ENCODE data around the gene ULK3. TPM values are rescaled to one million over a fixed set of nuclear protein-coding genes. Genes with fewer than 3 reads are reported as not detected.
A peak's percentile ranks its signal among the peaks of the same experiment; 100 is the strongest.

Gene ULK3
- total RNA-seq, 1 donor from 2014 or later = 37.3 TPM

GRCh38 chr15:74799856-74800558, 42.9 kb downstream of the ULK3 start:
- Mint-ChIP-seq H3K27ac (no peak overlapping the region), H3K4me1 (ENCODE audit: low read depth) (no peaks in the 10 kb centered on the region), H3K36me3 (ENCODE audit: insufficient read depth) (peaks cover 9% of the 10 kb centered on the region), H3K27me3 (no peaks in the 10 kb centered on the region), H3K9me3 (ENCODE audit: low read depth) (no peaks in the 10 kb centered on the region), H3K4me3 (ENCODE audit: low read depth) (no peak overlapping the region)
- peak; percentile 86 for TF ChIP-seq CTCF (IDR thresholded peaks at IDR 0.05; ENCODE audit: unreplicated experiment)
- peak; percentile 60 for DNase-seq (ENCODE audit: low spot score, unreplicated experiment)

GRCh38 chr15:74799255-74799855, 43.6 kb downstream of the ULK3 start:
- TF ChIP-seq CTCF (IDR thresholded peaks at IDR 0.05; ENCODE audit: unreplicated experiment) = no peak
- no peak for DNase-seq (ENCODE audit: low spot score, unreplicated experiment)
- Mint-ChIP-seq H3K27ac (no peak overlapping the region), H3K4me1 (ENCODE audit: low read depth) (no peaks in the 10 kb centered on the region), H3K4me3 (ENCODE audit: low read depth) (no peak overlapping the region), H3K9me3 (ENCODE audit: low read depth) (no peaks in the 10 kb centered on the region), H3K36me3 (ENCODE audit: insufficient read depth) (peaks cover 7% of the 10 kb centered on the region), H3K27me3 (no peaks in the 10 kb centered on the region)

GRCh38 chr15:74798388-74799254, 44.3 kb downstream of the ULK3 start:
- Mint-ChIP-seq H3K4me3 (ENCODE audit: low read depth) (no peak overlapping the region), H3K4me1 (ENCODE audit: low read depth) (no peaks in the 10 kb centered on the region), H3K27me3 (no peaks in the 10 kb centered on the region), H3K27ac (no peak overlapping the region), H3K36me3 (ENCODE audit: insufficient read depth) (peaks cover 2% of the 10 kb centered on the region), H3K9me3 (ENCODE audit: low read depth) (no peaks in the 10 kb centered on the region)
- no peak for DNase-seq (ENCODE audit: low spot score, unreplicated experiment)
- no peak for TF ChIP-seq CTCF (IDR thresholded peaks at IDR 0.05; ENCODE audit: unreplicated experiment)

GRCh38 chr15:74795966-74796625, 46.9 kb downstream of the ULK3 start:
- H3K27me3 Mint-ChIP-seq = no peaks in the 10 kb centered on the region
- no peak for TF ChIP-seq CTCF (IDR thresholded peaks at IDR 0.05; ENCODE audit: unreplicated experiment)
- H3K4me1 Mint-ChIP-seq (ENCODE audit: low read depth) = no peaks in the 10 kb centered on the region
- DNase-seq (ENCODE audit: low spot score, unreplicated experiment) = no peak
- H3K4me3 Mint-ChIP-seq (ENCODE audit: low read depth) = no peak overlapping the region
- no peaks in the 10 kb centered on the region for H3K9me3 Mint-ChIP-seq (ENCODE audit: low read depth)
- no peaks in the 10 kb centered on the region for H3K36me3 Mint-ChIP-seq (ENCODE audit: insufficient read depth)
- peak overlapping the region; percentile 43 for H3K27ac Mint-ChIP-seq

GRCh38 chr15:74794970-74795349, 48.0 kb downstream of the ULK3 start:
- Mint-ChIP-seq H3K4me1 (ENCODE audit: low read depth) (no peaks in the 10 kb centered on the region), H3K27me3 (no peaks in the 10 kb centered on the region)
- no peak for TF ChIP-seq CTCF (IDR thresholded peaks at IDR 0.05; ENCODE audit: unreplicated experiment)

More at GRCh38 chr15:74794970-74795349, 48.0 kb downstream of the ULK3 start:
- H3K27ac Mint-ChIP-seq = no peak overlapping the region
- no peaks in the 10 kb centered on the region for H3K36me3 Mint-ChIP-seq (ENCODE audit: insufficient read depth)
- no peak overlapping the region for H3K4me3 Mint-ChIP-seq (ENCODE audit: low read depth)
- no peaks in the 10 kb centered on the region for H3K9me3 Mint-ChIP-seq (ENCODE audit: low read depth)
- no peak for DNase-seq (ENCODE audit: low spot score, unreplicated experiment)
